GM12878 (cell line): ENCODE measurements around the gene RNU6-9. TPM values are rescaled to one million over a fixed set of nuclear protein-coding genes. Genes with fewer than 3 reads are reported as not detected.

ENCODE experiments used
- ATAC-seq: fragments of 200-7000 bp; cut with Tn5 transposase; 3 replicates; pipeline ENCODE4 v1.9.1; 2020; ENCODE audit warnings: mild to moderate bottlenecking, moderate library complexity
- BruUV-seq: library from RNA; stranded (reverse); fragments of 400-500 nt; replicated peaks from 2 replicates; lab custom pipeline; 2021; lab: Mats Ljungman, UMichigan
- CTCF ChIA-PET: fragments of 300-600 bp; sonication (Branson Sonifier 250); formaldehyde crosslinking; extraction: SDS; loops from one replicate; lab custom pipeline; 2021; ENCODE audit warnings: inconsistent platforms; lab: Yijun Ruan, JAX
- POLR2A ChIA-PET: fragments of 350-600 bp; formaldehyde crosslinking; extraction: SDS; loops from one replicate; lab custom pipeline; 2021; ENCODE audit warnings: inconsistent platforms; lab: Charles Lee
- RAD21 ChIA-PET: fragments of 300-600 bp; sonication (Branson Sonifier 250); formaldehyde crosslinking; loops from one replicate; lab custom pipeline; 2023; ENCODE audit warnings: antibody characterized with exemption; ENCODE audit not compliant: unreplicated experiment; lab: Charles Lee
- SMC1A ChIA-PET: fragments of 300-600 bp; sonication (Branson Sonifier 250); formaldehyde crosslinking; loops from one replicate; lab custom pipeline; 2023; ENCODE audit not compliant: unreplicated experiment, uncharacterized antibody; lab: Charles Lee
- DNase-seq: peaks from one replicate; pipeline ENCODE4 v3.0.0-alpha.2; 2011; ENCODE audit warnings: low read depth, low spot score
- FAIRE-seq: peaks from 3 replicates; lab custom pipeline; 2011; peaks lifted over from hg19 to GRCh38; lab: Jason Lieb, UNC
- H2AFZ ChIP-seq: 2 replicates; pipeline ENCODE4 v1.6.0; 2011; ENCODE audit warnings: low read depth, low read length, control low read depth; ENCODE audit not compliant: control insufficient read depth
- H3K27ac ChIP-seq: 2 replicates; pipeline ENCODE4 v1.5.1; 2011; ENCODE audit warnings: control low read depth; ENCODE audit not compliant: control insufficient read depth, insufficient read depth
- H3K27me3 ChIP-seq, 2 experiments: replicated peaks in 1 of 2; 2 replicates each; pipeline versions ENCODE4 v1.6.0 to v1.6.1; 2011; ENCODE audit warnings: low read length in 1 of 2; ENCODE audit not compliant: control insufficient read depth in 2 of 2, insufficient read depth in 2 of 2
- H3K36me3 ChIP-seq, 2 experiments: 2 replicates each; pipeline ENCODE4 v1.5.1; 2011; ENCODE audit warnings: low read length in 1 of 2; ENCODE audit not compliant: control insufficient read depth in 2 of 2, insufficient read depth in 2 of 2
- H3K4me1 ChIP-seq: 2 replicates; pipeline ENCODE4 v1.6.1; 2011; ENCODE audit warnings: mild to moderate bottlenecking, low read length, moderate library complexity, mixed read lengths; ENCODE audit not compliant: control insufficient read depth, insufficient read depth
- H3K4me2 ChIP-seq: 2 replicates; pipeline ENCODE4 v1.6.0; 2011; ENCODE audit warnings: control low read depth; ENCODE audit not compliant: control insufficient read depth, insufficient read depth
- H3K4me3 ChIP-seq: fragments of 200-600 bp; sonication (generic); 2 replicates; pipeline ENCODE4 v1.5.1; 2016
- H3K79me2 ChIP-seq: 2 replicates; pipeline ENCODE4 v1.6.0; 2011; ENCODE audit warnings: low read length; ENCODE audit not compliant: control insufficient read depth, insufficient read depth
- H3K9ac ChIP-seq: 2 replicates; pipeline ENCODE4 v1.8.0; 2011; ENCODE audit warnings: low read length, control low read depth, mixed read lengths; ENCODE audit not compliant: control insufficient read depth, insufficient read depth
- H3K9me3 ChIP-seq: replicated peaks from 3 replicates; pipeline ENCODE4 v1.5.1; 2011; ENCODE audit warnings: mild to moderate bottlenecking, low read length; ENCODE audit not compliant: control insufficient read depth, insufficient read depth
- H4K20me1 ChIP-seq: 2 replicates; pipeline ENCODE4 v1.6.0; 2011; ENCODE audit not compliant: control insufficient read depth, insufficient read depth
- BCL11A ChIP-seq: IDR thresholded peaks from 2 replicates; pipeline ENCODE4 v1.6.1; 2011; ENCODE audit warnings: low read depth, low read length
- CREB1 ChIP-seq: IDR thresholded peaks from 2 replicates; pipeline ENCODE4 v1.6.1; 2012; ENCODE audit warnings: low read depth, mild to moderate bottlenecking, inconsistent platforms
- CREM ChIP-seq: IDR thresholded peaks from 2 replicates; pipeline ENCODE4 v1.6.1; 2014; ENCODE audit warnings: antibody characterized with exemption, low read depth
- KDM1A ChIP-seq: fragments of 200-600 bp; sonication (generic); IDR thresholded peaks from 2 replicates; pipeline ENCODE4 v1.6.1; 2016; ENCODE audit warnings: borderline replicate concordance
- MLLT1 ChIP-seq: fragments of 450-650 bp; IDR thresholded peaks from 2 replicates; pipeline ENCODE4 v1.6.1; 2016; ENCODE audit warnings: mild to moderate bottlenecking
- MYC ChIP-seq: IDR thresholded peaks from 2 replicates; pipeline ENCODE4 v1.6.1; 2011; ENCODE audit warnings: mild to moderate bottlenecking, low read length, moderate library complexity, inconsistent platforms; ENCODE audit not compliant: insufficient read depth, insufficient replicate concordance, insufficient read length, severe bottlenecking
- NFIC ChIP-seq: IDR thresholded peaks from 2 replicates; pipeline ENCODE4 v1.6.1; 2012; ENCODE audit warnings: low read depth, mild to moderate bottlenecking, inconsistent platforms, low read length, moderate library complexity
- NR2C2 ChIP-seq: IDR thresholded peaks from 2 replicates; pipeline ENCODE4 v1.6.1; 2011; ENCODE audit warnings: borderline replicate concordance, low read depth; ENCODE audit not compliant: control insufficient read depth, insufficient read length
- POLR2AphosphoS5 ChIP-seq: IDR thresholded peaks from 2 replicates; pipeline ENCODE4 v1.6.1; 2011; ENCODE audit warnings: mild to moderate bottlenecking, low read length, inconsistent platforms
- POU2F2 ChIP-seq: IDR thresholded peaks from 3 replicates; pipeline ENCODE4 v1.6.1; 2011; ENCODE audit warnings: low read depth, mild to moderate bottlenecking, low read length, borderline replicate concordance
- RBBP5 ChIP-seq: fragments of 200-600 bp; sonication (generic); conservative IDR thresholded peaks from 2 replicates; pipeline ENCODE4 v1.6.1; 2016
- RELA ChIP-seq: fragments of 450-650 bp; IDR thresholded peaks from 2 replicates; pipeline ENCODE4 v1.8.0; 2014; ENCODE audit warnings: borderline replicate concordance; ENCODE audit not compliant: partially characterized antibody
- SREBF1 ChIP-seq: IDR thresholded peaks from 2 replicates; pipeline ENCODE4 v1.6.1; 2012; ENCODE audit warnings: mild to moderate bottlenecking, low read length
- SUPT20H ChIP-seq: IDR thresholded peaks from 2 replicates; pipeline ENCODE4 v1.6.1; 2011; ENCODE audit warnings: low read depth, mild to moderate bottlenecking, low read length, moderate library complexity, borderline replicate concordance; ENCODE audit not compliant: control insufficient read depth
- TARDBP ChIP-seq: IDR thresholded peaks from 2 replicates; pipeline ENCODE4 v1.6.1; 2016; ENCODE audit warnings: borderline replicate concordance
- USF2 ChIP-seq: IDR thresholded peaks from 2 replicates; pipeline ENCODE4 v1.6.1; 2011; ENCODE audit warnings: low read depth, low read length, improper control_type of control experiment, borderline replicate concordance
- ZNF24 ChIP-seq: fragments of 450-650 bp; IDR thresholded peaks from 2 replicates; pipeline ENCODE4 v1.6.1; 2017; ENCODE audit warnings: antibody characterized with exemption, mild to moderate bottlenecking
- ZNF687 ChIP-seq: fragments of 450-650 bp; IDR thresholded peaks from 2 replicates; pipeline ENCODE4 v1.6.1; 2017; ENCODE audit warnings: mild to moderate bottlenecking, moderate library complexity
- WGBS: methylation state at CpG from one replicate; pipeline ENCODE4 v1.1.6; 2016; ENCODE audit warnings: low lambda C conversion rate; ENCODE audit not compliant: insufficient replicate concordance, insufficient coverage; ENCODE audit errors: missing lambda C conversion rate; 5-methylcytosine and 5-hydroxymethylcytosine counted together
- in situ Hi-C: fragments of 300-500 bp; cut with MboI; formaldehyde crosslinking; loops from 9 replicates; pipeline ENCODE4 v1.14.3; 2018; ENCODE audit warnings: mixed read lengths
- intact Hi-C: fragments of 100-400 bp; cut with micrococcal nuclease; formaldehyde crosslinking; loops from one replicate; pipeline ENCODE4 v1.14.2; 2022; ENCODE audit not compliant: unreplicated experiment
- polyA plus RNA-seq, 11 experiments: library from polyadenylated mRNA; depleted of rRNA in 4 of 11; unstranded in 6 of 11; stranded (reverse) in 5 of 11; fragments of >200 nt; fragmentation: Nextera tagmentation in 4 of 11; fragmentation: Illumina TruSeq in 1 of 11; extraction: Ambion mirVana in 4 of 11; extraction: Trizol in 1 of 11; gene quantifications; 1 replicate in 1 of 11; 2 replicates in 10 of 11; pipeline versions ENCODE4 v1.2.1 to v1.2.3, GENCODE V29; 2011 to 2016; ENCODE audit warnings: inconsistent platforms in 2 of 11, missing spikeins in 2 of 11, low read depth in 1 of 11
- total RNA-seq, 4 experiments: library from RNA; depleted of rRNA in 3 of 4; stranded (reverse); fragments of >200 nt in 3 of 4; fragmentation: Illumina TruSeq in 1 of 4; extraction: Trizol in 1 of 4; gene quantifications; 2 replicates each; pipeline versions ENCODE4 v1.2.1 to v1.2.3, GENCODE V29; 2013 to 2021

Gene RNU6-9
- total and polyA plus RNA-seq, 10 of the 15 experiments (the other 5 are each of a cell fraction or from before 2014, with no cell fraction given), result not detected

GRCh38 chr19:887599-887998 lies 5.7 kb upstream of the RNU6-9 start:
- Histone ChIP-seq H3K9ac (no peak overlapping the region), H2AFZ (no peak overlapping the region), H3K27me3 (no peaks in the 10 kb centered on the region), H3K36me3 (peaks cover 0 to 3% of the 10 kb centered on the region in 2 experiments; a peak in 3 of 4 replicates), H4K20me1 (no peaks in the 10 kb centered on the region), H3K27ac (no peak overlapping the region), H3K9me3 (no peaks in the 10 kb centered on the region), H3K4me2 (no peak overlapping the region), H3K79me2 (peaks cover 7% of the 10 kb centered on the region), H3K4me3 (no peak overlapping the region), H3K4me1 (no peaks in the 10 kb centered on the region)
- in situ Hi-C loops (no loop called here), intact Hi-C loops (no loop called here)
- BruUV-seq, result no TSS peak
- CTCF ChIA-PET, result no interaction called here
- WGBS, result 97% methylated on average over 9 of the region's 10 CpGs
- DNase-seq (no peak), FAIRE-seq (no peak), ATAC-seq (no peak)
- POLR2A ChIA-PET, result no interaction called here
- no peak for TF ChIP-seq ZNF687
- TF ChIP-seq NR2C2, result no peak
- TF ChIP-seq POLR2AphosphoS5, result no peak
- no peak for TF ChIP-seq SREBF1
- TF ChIP-seq CREB1, result no peak
- no peak for TF ChIP-seq TARDBP
- TF ChIP-seq NFIC, result no peak
- no peak for TF ChIP-seq USF2
- TF ChIP-seq RELA, result no peak
- no peak for TF ChIP-seq BCL11A
- no peak for TF ChIP-seq RBBP5
- TF ChIP-seq ZNF24, result no peak
- TF ChIP-seq CREM, result no peak
- no peak for TF ChIP-seq KDM1A
- TF ChIP-seq SUPT20H, result no peak
- no peak for TF ChIP-seq POU2F2
- TF ChIP-seq MLLT1, result no peak
- TF ChIP-seq MYC, result no peak
- RAD21 ChIA-PET, result no interaction called here
- SMC1A ChIA-PET, result no interaction called here
